Retina (tissue), 1 donor: Measurements from ENCODE around the gene MSANTD2.

Source experiments
- DNase-seq: peaks from one replicate; pipeline ENCODE4 v3.0.0-alpha.2; 2016

Gene MSANTD2

GRCh38 chr11:124769806-124770774, 30.1 kb downstream of the MSANTD2 start:
- no peak for DNase-seq

GRCh38 chr11:124768914-124769313, 31.3 kb downstream of the MSANTD2 start:
- DNase-seq = no peak

DNA sequence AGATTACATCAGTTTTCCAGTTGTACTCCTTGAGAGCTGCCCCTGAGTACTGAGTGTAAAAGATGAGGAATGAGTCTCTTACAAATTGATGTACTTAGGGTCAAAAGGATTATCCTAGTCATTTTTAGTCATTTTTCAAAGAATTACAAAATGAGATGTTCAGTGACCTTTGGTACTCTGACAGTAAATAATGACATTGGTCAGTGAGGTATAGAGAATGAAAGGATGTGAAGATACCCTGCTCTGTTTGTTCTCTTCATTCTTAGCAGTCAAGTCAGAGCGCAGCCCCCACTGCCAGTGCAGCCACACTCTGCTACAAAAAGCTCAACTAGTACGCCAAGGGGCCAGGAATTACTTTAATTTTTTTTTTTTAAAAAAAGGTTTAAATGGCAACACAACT, 34.0 kb downstream of the MSANTD2 start:
- no peak for DNase-seq

GRCh38 chr11:124763156-124763947, 36.9 kb downstream of the MSANTD2 start:
- DNase-seq = peak; percentile 91

DNA sequence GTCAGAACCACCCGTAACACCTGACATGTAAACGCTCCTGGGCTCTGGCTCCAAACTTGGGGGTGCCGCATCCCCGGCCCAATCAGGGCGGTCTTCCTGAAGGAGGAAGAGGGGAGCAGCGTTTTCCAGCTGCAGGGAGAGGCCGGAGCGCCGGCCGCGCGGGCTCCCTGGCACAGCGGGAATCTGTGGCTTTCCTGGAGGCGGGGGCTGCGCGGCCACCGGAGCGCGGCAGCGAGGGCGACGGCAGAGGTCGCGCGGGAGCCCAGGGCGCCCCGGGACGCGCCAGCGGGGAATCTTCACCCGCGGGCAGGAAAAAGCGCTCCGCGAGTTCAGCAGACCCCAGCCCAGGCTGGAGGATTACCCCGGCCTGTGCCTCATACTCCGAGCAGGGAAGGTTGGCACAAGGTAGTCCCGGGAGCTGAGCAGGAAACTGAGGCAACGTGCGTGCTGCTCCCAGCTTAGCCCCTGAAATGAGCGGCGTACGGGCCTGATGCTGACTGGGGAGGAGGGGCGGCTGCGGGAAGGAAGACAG, 37.5 kb downstream of the MSANTD2 start:
- DNase-seq = no peak

DNA sequence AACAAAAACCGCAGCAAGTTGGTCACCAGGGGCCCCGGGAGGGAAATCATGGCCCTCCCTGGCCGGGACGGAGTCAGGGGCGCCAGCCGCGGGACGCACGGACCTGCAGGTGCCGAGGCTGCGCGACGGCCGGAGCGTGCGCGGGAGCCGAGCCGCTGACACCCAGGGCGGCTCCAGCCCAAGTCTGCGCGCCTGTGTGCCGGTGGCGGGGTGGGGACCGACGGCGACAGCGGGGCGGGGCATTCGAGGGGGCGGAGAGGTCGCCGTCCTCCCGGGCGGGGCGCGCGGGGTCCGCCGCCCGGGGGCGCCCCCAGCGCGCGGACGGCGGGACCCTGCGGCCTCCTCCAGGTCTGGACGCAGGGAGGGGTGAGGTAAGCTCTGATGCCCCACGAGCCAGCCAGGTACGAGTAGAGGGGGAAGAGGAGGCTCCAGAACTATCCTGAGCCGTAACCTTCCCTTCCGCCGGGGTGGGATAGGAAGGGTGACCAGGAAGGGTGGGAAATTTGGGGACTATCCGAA, 38.0 kb downstream of the MSANTD2 start, which contains the start of gene ESAM:
Gene ESAM, minus strand, starts transcription at position 186 of the 519 bp plus-strand sequence. Its CDS starts 136 bp downstream, at position 50.
- DNase-seq = no peak

DNA sequence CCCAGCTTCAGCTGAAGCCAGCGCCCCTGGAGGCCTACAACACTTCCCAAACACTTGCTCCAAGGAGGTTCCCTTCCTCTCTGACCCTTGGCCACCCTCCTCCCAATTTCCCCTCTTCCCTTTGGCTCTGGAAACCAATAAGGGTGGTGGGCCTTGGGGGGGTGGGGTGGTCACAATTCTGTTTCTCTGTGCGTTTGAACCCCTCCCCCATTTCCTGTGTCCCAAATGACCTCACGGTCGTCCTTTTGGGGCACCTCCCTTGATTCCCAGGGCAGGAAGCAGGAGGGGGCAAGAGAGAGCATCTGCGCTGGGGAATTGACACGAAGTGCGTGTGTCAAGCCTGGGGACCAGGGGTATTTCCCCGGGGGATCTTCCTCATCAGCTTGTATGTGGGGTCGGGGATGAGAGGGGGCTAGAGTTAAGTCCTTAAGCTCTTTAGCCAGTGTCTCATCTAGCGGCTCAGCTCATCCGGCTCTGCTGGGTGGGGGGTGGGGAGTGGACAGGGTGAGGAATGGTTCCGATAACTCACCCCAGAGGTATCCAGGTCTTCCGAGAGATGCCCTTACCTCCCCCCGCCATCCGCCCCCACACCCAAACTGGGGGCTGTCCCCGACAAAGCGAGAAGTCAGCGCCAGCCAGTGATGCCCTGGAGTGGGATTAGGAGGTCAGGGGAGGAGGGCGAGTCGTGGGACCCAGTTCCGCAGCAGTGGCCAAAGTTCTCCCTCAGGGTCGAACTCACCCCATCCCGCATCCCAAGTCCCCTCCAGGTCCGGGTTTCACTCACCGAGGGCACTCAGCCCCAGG, 38.7 kb downstream of the MSANTD2 start:
- peak; percentile 38 for DNase-seq

DNA sequence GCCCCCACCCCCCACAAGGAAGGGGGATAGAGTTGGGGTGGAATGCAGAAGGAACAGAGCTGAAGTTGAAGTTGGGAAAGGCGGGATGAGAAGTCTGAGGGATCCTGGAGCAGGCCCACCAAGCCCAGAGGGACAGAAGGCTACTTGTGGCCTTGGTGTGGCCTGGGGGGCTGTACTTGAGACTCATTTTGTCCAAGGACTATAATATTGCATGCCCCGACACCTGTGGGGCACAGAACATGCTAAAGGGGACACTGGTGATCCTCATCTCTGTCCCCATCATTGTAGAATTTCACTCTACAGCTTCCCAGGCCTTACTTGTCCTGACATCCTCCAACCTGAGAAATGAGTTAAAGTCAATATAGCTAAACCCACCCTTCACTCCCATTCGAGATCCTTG, 39.4 kb downstream of the MSANTD2 start:
- DNase-seq = no peak

- peak; percentile 55 for DNase-seq
Observed at GRCh38 chr11:124760205-124760652, 40.0 kb downstream of the MSANTD2 start.

DNA sequence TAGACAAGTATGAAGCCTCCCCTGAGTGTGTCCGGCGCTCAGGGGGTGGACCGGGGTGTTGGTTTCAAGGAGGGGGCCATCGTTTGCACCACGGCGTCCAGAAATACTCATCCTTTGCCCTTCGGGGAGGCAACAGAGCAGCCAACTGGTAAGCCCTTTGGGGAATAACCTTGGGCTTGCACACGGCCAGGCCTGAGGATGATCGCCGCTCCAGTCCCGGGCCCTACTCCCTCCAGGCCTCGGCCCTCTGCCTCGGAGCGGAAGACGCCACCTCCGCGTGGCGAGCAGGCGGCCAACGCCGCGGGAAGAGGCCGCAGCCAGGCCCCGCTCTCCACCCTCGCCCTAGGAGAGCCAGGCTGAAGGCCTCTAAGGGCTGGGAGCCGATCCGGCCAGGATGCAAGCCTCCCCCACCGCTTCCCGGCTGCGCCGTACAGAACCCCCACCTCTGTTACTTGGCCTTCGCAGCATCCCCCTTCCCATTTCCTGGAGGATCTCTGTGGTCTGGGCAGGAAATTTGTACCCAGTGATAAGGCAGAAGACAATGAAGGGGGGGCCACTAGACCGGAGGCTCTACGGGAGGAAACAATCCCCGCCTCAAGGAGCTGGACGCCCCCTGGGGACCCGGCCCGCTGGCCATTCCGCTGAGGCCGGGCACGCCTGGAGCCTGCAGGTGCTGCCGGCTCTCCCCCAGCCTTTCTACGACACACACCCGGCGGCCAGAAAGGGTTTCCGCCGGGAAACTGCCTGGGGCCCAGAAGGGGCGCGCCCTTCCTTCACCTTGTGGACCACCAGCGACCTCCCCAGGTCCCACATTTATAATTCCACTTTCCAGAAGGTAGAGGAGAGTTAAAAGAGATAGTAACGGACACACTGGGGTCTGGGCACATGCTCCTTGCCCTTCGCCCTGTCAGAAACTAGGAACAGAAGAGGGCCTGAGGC, 40.7 kb downstream of the MSANTD2 start:
- peak; percentile 75 for DNase-seq

DNA sequence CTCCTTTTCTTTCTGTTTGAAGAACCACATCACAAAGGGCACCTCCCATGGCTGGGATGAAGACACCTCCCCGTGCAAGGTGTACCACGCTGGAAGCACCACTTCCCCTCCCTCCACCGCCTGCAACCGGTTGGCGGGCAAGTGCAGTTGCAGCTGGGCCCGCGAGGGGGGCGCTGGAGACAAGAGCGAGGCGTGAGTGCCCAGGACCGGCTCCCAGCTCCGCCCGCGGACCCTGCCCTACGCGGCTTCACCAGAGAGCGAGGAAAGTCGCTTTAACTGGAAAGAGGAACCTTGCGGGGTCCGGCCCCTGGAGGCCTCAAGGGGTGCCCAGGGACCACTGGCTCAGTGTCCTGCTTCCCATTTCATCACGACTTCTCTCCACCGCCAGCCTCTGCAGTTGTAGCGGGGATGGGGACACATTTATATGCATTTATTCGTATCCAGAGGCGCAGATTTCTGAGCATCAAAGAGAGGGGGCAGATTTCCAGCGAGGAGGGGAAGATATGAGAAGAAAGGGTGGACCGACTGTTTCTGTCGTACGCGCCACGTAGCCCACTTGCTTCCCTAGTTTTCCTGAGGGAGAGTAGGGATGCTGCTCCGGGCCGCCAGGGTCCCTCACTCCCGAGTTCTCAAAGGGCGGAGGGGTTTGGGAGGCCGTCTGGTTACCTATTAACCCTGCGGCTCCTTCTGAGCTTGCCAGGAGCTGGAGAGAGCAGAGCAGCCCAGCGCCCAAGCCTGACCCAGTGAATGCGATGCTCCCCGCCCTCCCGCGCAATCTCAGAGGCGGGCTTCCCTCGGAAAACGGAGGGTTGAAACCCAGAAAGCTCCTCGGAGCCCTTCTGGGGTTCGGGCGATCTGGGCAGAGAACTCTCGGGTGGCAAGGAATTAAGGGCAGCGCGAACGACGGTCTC, 41.6 kb downstream of the MSANTD2 start:
- peak; percentile 85 for DNase-seq

GRCh38 chr11:124757320-124757719, 42.9 kb downstream of the MSANTD2 start:
- no peak for DNase-seq

- peak; percentile 9 for DNase-seq
Observed at GRCh38 chr11:124756753-124757227, 43.4 kb downstream of the MSANTD2 start.

GRCh38 chr11:124756033-124756752, 44.0 kb downstream of the MSANTD2 start:
- DNase-seq = peak; percentile 5

GRCh38 chr11:124754710-124755109, 45.5 kb downstream of the MSANTD2 start:
- peak; percentile 10 for DNase-seq

- DNase-seq = peak; percentile 16
Observed at GRCh38 chr11:124754309-124754708, 45.9 kb downstream of the MSANTD2 start.

DNA sequence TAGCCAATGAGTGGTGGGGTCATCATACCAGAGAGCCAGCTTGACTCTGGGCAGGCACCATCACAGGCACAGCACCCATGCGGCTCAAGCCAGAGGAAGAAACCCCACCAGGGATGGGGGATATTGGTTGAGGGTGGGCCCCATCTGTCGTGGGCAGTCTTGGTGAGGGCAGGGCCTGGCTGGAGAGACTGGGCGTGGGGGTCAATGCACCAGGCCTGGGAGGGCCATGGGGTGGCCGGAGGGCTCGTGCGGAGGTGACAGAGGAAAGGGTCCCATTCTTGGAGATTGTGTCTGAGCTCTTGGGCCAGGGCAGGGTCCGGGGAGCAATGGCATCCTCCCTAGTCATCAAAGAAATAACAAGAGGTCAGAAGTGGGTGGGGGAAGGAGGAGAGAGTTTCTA, 46.6 kb downstream of the MSANTD2 start:
- DNase-seq = no peak

DNA sequence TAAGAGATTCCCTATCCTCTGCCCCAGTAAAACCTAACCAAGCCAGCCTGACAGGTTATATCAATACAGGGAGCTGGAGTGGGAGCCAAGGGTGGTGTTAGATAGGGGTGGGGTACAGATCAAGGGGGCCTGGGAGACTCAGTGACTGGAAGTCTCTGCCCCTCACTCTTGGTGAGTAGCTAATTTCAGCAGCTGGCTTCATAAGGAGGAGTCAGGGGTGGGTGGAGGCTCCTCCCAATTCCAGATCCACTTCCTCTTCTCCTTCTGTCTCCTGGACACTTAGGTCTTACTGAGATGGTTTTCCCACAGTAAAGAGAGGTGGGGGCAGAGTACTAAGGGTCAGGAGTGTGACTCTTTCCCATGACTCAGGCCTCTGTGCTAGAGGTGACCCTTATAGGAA, 47.0 kb downstream of the MSANTD2 start:
- peak; percentile 5 for DNase-seq
